Glomerular visceral epithelial cell (primary cell): Measurements from ENCODE around the gene ELFN2.
"Not testable (repeated sequence)": the region's sequence is repeated elsewhere in the genome, so short reads cannot be mapped to it uniquely, and the experiment has no call there.

ENCODE experiments used
- DNase-seq: peaks from one replicate; pipeline ENCODE4 v3.0.0-alpha.2; 2016; ENCODE audit errors: extremely low spot score

The ELFN2 gene

GRCh38 chr22:37410174-37411055 lies 16.9 kb downstream of the ELFN2 start:
- DNase-seq = no peak

GRCh38 chr22:37409459-37410050 lies 17.7 kb downstream of the ELFN2 start:
- no peak for DNase-seq

- DNase-seq = no peak
Observed at GRCh38 chr22:37409031-37409430, 18.2 kb downstream of the ELFN2 start.

- no peak for DNase-seq
Observed at GRCh38 chr22:37407856-37408255, 19.4 kb downstream of the ELFN2 start.

- DNase-seq = no peak
Observed at GRCh38 chr22:37406441-37407235, 20.6 kb downstream of the ELFN2 start.

- no peak for DNase-seq
Observed at GRCh38 chr22:37404091-37404490, 23.2 kb downstream of the ELFN2 start.

- no peak for DNase-seq
Observed at GRCh38 chr22:37403267-37403960, 23.9 kb downstream of the ELFN2 start.

- no peak for DNase-seq
Observed at GRCh38 chr22:37402184-37402506, 25.1 kb downstream of the ELFN2 start.

- DNase-seq = no peak
Observed at GRCh38 chr22:37401401-37402183, 25.7 kb downstream of the ELFN2 start.

- no peak for DNase-seq
Observed at GRCh38 chr22:37400719-37401118, 26.6 kb downstream of the ELFN2 start.

GRCh38 chr22:37399457-37399856 lies 27.8 kb downstream of the ELFN2 start:
- DNase-seq = not testable (repeated sequence)

GRCh38 chr22:37397226-37397625 lies 30.1 kb downstream of the ELFN2 start:
- DNase-seq = no peak

GRCh38 chr22:37396488-37397084 lies 30.7 kb downstream of the ELFN2 start:
- DNase-seq = no peak

- no peak for DNase-seq
Observed at GRCh38 chr22:37394341-37394740, 32.9 kb downstream of the ELFN2 start.

GRCh38 chr22:37393746-37394145 lies 33.5 kb downstream of the ELFN2 start:
- no peak for DNase-seq

- no peak for DNase-seq
Observed at GRCh38 chr22:37392721-37393328, 34.5 kb downstream of the ELFN2 start.

- no peak for DNase-seq
Observed at GRCh38 chr22:37391702-37392101, 35.6 kb downstream of the ELFN2 start.

- no peak for DNase-seq
Observed at GRCh38 chr22:37390075-37390474, 37.2 kb downstream of the ELFN2 start.

- DNase-seq = no peak
Observed at GRCh38 chr22:37388538-37388937, 38.7 kb downstream of the ELFN2 start.

GRCh38 chr22:37387793-37388192 lies 39.5 kb downstream of the ELFN2 start:
- DNase-seq = no peak
